K562 (cell line): ENCODE measurements around the gene SLC22A23. TPM values are rescaled to one million over a fixed set of nuclear protein-coding genes. Genes with fewer than 3 reads are reported as not detected.

Experiments
- CAMTA2 ChIP-seq: fragments of 250-450 bp; sonication (Bioruptor Pico); conservative IDR thresholded peaks from 2 replicates; pipeline ENCODE4 v1.5.1; 2022
- CCNT2 ChIP-seq: IDR thresholded peaks from 2 replicates; pipeline ENCODE4 v1.6.1; 2011; ENCODE audit warnings: borderline replicate concordance, low read depth, mild to moderate bottlenecking, moderate library complexity, mixed read lengths, low read length; ENCODE audit not compliant: insufficient read length; ENCODE audit errors: extremely low read depth
- GTF2A2 ChIP-seq: IDR thresholded peaks from 2 replicates; pipeline ENCODE4 v1.6.1; 2016; ENCODE audit warnings: mild to moderate bottlenecking, missing genetic modification characterization, missing compliant biosample characterization
- HNRNPLL ChIP-seq: fragments of 200-400 bp; formaldehyde crosslinking; IDR thresholded peaks from 2 replicates; pipeline ENCODE4 v1.6.1; 2017; ENCODE audit warnings: low read length, low read depth, mild to moderate bottlenecking; ENCODE audit not compliant: poor library complexity, severe bottlenecking
- JUNB ChIP-seq: fragments of 450-650 bp; formaldehyde crosslinking; conservative IDR thresholded peaks from 2 replicates; pipeline ENCODE4 v1.4.0; 2020; ENCODE audit warnings: mild to moderate bottlenecking
- MED1 ChIP-seq: sonication (generic); formaldehyde crosslinking; IDR thresholded peaks from 2 replicates; pipeline ENCODE4 v1.8.1; 2023; ENCODE audit warnings: missing genetic modification reagents, borderline replicate concordance
- PHF20 ChIP-seq: fragments of 450-650 bp; IDR thresholded peaks from 2 replicates; pipeline ENCODE4 v1.6.1; 2018; ENCODE audit not compliant: partially characterized antibody
- TFAM ChIP-seq: fragments of 250-450 bp; sonication (Bioruptor Pico); conservative IDR thresholded peaks from 2 replicates; pipeline ENCODE4 v1.5.0; 2021; ENCODE audit warnings: mild to moderate bottlenecking, moderate library complexity
- ZNF23 ChIP-seq: fragments of 250-450 bp; sonication (Bioruptor Pico); IDR thresholded peaks from 2 replicates; pipeline ENCODE4 v1.4.0; 2020; ENCODE audit warnings: mild to moderate bottlenecking
- ZNF282 ChIP-seq: sonication (generic); formaldehyde crosslinking; IDR thresholded peaks from 2 replicates; pipeline ENCODE4 v1.8.1; 2023; ENCODE audit warnings: missing genetic modification reagents
- ZNF3 ChIP-seq: fragments of 250-450 bp; sonication (Bioruptor Pico); IDR thresholded peaks from 2 replicates; pipeline ENCODE4 v1.5.0; 2021; ENCODE audit warnings: mild to moderate bottlenecking, moderate library complexity
- ZNF41 ChIP-seq: fragments of 250-450 bp; sonication (Bioruptor Pico); conservative IDR thresholded peaks from 2 replicates; pipeline ENCODE4 v1.4.0; 2020; ENCODE audit warnings: mild to moderate bottlenecking
- ZNF785 ChIP-seq: fragments of 250-450 bp; sonication (Bioruptor Pico); IDR thresholded peaks from 2 replicates; pipeline ENCODE4 v1.4.0; 2020; ENCODE audit warnings: mild to moderate bottlenecking
- polyA plus RNA-seq, 8 experiments: library from polyadenylated mRNA; depleted of rRNA in 4 of 8; stranded (reverse) in 5 of 8; unstranded in 3 of 8; fragments of >200 nt; fragmentation: Nextera tagmentation in 2 of 8; fragmentation: Illumina TruSeq in 1 of 8; extraction: Ambion mirVana in 2 of 8; extraction: Trizol in 1 of 8; gene quantifications; 2 replicates each; pipeline versions ENCODE4 v1.2.1 to v1.2.3, GENCODE V29; 2011 to 2014; ENCODE audit warnings: inconsistent platforms in 1 of 8, missing spikeins in 1 of 8
- total RNA-seq, 7 experiments: library from RNA; depleted of rRNA in 6 of 7; stranded (reverse); fragments of >200 nt in 6 of 7; fragmentation: Illumina TruSeq in 2 of 7; extraction: Trizol in 2 of 7; gene quantifications; 2 replicates each; pipeline versions ENCODE4 v1.2.1 to v1.2.3, GENCODE V29; 2011 to 2021; ENCODE audit warnings: low replicate concordance in 1 of 7
- TF ChIP-seq, protein P1 (sequence below): sonication (generic); formaldehyde crosslinking; IDR thresholded peaks from 2 replicates; pipeline ENCODE4 v1.9.0; 2022; ENCODE audit warnings: mild to moderate bottlenecking, missing genetic modification reagents
- TF ChIP-seq, protein P2 (sequence below): sonication (generic); formaldehyde crosslinking; IDR thresholded peaks from 2 replicates; pipeline ENCODE4 v1.8.1; 2023; ENCODE audit warnings: mild to moderate bottlenecking, missing genetic modification reagents, moderate library complexity
- TF ChIP-seq, protein P3 (sequence below): fragments of 450-650 bp; formaldehyde crosslinking; IDR thresholded peaks from 2 replicates; pipeline ENCODE4 v1.4.0; 2020; ENCODE audit warnings: mild to moderate bottlenecking, moderate library complexity
- TF ChIP-seq, protein P4 (sequence below): fragments of 250-450 bp; sonication (Bioruptor Pico); IDR thresholded peaks from 2 replicates; pipeline ENCODE4 v1.5.0; 2020; ENCODE audit warnings: mild to moderate bottlenecking, borderline replicate concordance
- TF ChIP-seq, protein P5 (sequence below): IDR thresholded peaks from 2 replicates; pipeline ENCODE4 v1.6.1; 2011; ENCODE audit warnings: borderline replicate concordance, low read depth, mild to moderate bottlenecking, moderate library complexity, low read length; ENCODE audit not compliant: insufficient read depth, poor library complexity, severe bottlenecking

Gene SLC22A23
- total and polyA plus RNA-seq, 9 of the 15 experiments (the other 6 are each of a cell fraction or from before 2014, with no cell fraction given) = 0.30 to 8.7 (median 2.5) TPM

- TF ChIP-seq, protein P1, sequence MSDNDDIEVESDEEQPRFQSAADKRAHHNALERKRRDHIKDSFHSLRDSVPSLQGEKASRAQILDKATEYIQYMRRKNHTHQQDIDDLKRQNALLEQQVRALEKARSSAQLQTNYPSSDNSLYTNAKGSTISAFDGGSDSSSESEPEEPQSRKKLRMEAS = peak; percentile 92
- TF ChIP-seq ZNF41 (CRISPR knock-in tag) (no peak), GTF2A2 (tag) (no peak), HNRNPLL (no peak), CCNT2 (no peak), TFAM (CRISPR knock-in tag) (no peak), PHF20 (no peak), JUNB (no peak), ZNF282 (CRISPR knock-in tag) (no peak), ZNF3 (no peak), CAMTA2 (CRISPR knock-in tag) (no peak), ZNF23 (0 out of 2 replicates have a peak, but pooled peaks have one; percentile 19), MED1 (no peak), ZNF785 (CRISPR knock-in tag) (no peak)
- TF ChIP-seq, protein P2, sequence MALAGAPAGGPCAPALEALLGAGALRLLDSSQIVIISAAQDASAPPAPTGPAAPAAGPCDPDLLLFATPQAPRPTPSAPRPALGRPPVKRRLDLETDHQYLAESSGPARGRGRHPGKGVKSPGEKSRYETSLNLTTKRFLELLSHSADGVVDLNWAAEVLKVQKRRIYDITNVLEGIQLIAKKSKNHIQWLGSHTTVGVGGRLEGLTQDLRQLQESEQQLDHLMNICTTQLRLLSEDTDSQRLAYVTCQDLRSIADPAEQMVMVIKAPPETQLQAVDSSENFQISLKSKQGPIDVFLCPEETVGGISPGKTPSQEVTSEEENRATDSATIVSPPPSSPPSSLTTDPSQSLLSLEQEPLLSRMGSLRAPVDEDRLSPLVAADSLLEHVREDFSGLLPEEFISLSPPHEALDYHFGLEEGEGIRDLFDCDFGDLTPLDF (CRISPR knock-in tag) = no peak
- TF ChIP-seq, protein P3, sequence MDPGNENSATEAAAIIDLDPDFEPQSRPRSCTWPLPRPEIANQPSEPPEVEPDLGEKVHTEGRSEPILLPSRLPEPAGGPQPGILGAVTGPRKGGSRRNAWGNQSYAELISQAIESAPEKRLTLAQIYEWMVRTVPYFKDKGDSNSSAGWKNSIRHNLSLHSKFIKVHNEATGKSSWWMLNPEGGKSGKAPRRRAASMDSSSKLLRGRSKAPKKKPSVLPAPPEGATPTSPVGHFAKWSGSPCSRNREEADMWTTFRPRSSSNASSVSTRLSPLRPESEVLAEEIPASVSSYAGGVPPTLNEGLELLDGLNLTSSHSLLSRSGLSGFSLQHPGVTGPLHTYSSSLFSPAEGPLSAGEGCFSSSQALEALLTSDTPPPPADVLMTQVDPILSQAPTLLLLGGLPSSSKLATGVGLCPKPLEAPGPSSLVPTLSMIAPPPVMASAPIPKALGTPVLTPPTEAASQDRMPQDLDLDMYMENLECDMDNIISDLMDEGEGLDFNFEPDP = no peak
- TF ChIP-seq, protein P4, sequence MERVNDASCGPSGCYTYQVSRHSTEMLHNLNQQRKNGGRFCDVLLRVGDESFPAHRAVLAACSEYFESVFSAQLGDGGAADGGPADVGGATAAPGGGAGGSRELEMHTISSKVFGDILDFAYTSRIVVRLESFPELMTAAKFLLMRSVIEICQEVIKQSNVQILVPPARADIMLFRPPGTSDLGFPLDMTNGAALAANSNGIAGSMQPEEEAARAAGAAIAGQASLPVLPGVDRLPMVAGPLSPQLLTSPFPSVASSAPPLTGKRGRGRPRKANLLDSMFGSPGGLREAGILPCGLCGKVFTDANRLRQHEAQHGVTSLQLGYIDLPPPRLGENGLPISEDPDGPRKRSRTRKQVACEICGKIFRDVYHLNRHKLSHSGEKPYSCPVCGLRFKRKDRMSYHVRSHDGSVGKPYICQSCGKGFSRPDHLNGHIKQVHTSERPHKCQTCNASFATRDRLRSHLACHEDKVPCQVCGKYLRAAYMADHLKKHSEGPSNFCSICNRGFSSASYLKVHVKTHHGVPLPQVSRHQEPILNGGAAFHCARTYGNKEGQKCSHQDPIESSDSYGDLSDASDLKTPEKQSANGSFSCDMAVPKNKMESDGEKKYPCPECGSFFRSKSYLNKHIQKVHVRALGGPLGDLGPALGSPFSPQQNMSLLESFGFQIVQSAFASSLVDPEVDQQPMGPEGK (CRISPR knock-in tag) = no peak
- TF ChIP-seq, protein P5, sequence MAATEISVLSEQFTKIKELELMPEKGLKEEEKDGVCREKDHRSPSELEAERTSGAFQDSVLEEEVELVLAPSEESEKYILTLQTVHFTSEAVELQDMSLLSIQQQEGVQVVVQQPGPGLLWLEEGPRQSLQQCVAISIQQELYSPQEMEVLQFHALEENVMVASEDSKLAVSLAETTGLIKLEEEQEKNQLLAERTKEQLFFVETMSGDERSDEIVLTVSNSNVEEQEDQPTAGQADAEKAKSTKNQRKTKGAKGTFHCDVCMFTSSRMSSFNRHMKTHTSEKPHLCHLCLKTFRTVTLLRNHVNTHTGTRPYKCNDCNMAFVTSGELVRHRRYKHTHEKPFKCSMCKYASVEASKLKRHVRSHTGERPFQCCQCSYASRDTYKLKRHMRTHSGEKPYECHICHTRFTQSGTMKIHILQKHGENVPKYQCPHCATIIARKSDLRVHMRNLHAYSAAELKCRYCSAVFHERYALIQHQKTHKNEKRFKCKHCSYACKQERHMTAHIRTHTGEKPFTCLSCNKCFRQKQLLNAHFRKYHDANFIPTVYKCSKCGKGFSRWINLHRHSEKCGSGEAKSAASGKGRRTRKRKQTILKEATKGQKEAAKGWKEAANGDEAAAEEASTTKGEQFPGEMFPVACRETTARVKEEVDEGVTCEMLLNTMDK = no peak
Measured at GRCh38 chr6:3337521-3338350, 119.1 kb downstream of the SLC22A23 start (continued).
